WTC11 (cell line): ENCODE data around the gene TUB. TPM values are rescaled to one million over a fixed set of nuclear protein-coding genes. Genes with fewer than 3 reads are reported as not detected.

Experiments used
- ATAC-seq: fragments of 200-7000 bp; cut with Tn5 transposase; 2 replicates; pipeline ENCODE4 v1.10.0; 2021; ENCODE audit warnings: mild to moderate bottlenecking, moderate library complexity
- CTCF ChIA-PET: fragments of 300-600 bp; sonication (Branson Sonifier 250); formaldehyde crosslinking; loops from one replicate; lab custom pipeline; 2021; ENCODE audit warnings: antibody characterized with exemption; lab: Charles Lee
- POLR2A ChIA-PET: fragments of 350-600 bp; sonication (Branson Sonifier 250); formaldehyde crosslinking; loops from one replicate; lab custom pipeline; 2021; ENCODE audit warnings: antibody characterized with exemption; lab: Charles Lee
- DNase-seq: peaks from one replicate; pipeline ENCODE4 v3.0.0; 2021; ENCODE audit warnings: low spot score
- H3K27ac Mint-ChIP-seq: 2 replicates; pipeline ENCODE4 v1.8.0; 2021; ENCODE audit warnings: mixed read lengths
- H3K27me3 Mint-ChIP-seq: 2 replicates; pipeline ENCODE4 v1.8.0; 2021; ENCODE audit warnings: low read depth, mild to moderate bottlenecking, moderate library complexity, mixed read lengths
- H3K36me3 Mint-ChIP-seq: 2 replicates; pipeline ENCODE4 v1.8.0; 2021; ENCODE audit warnings: mixed read lengths
- H3K4me1 Mint-ChIP-seq: 2 replicates; pipeline ENCODE4 v1.8.0; 2022; ENCODE audit warnings: mixed read lengths
- H3K4me3 Mint-ChIP-seq: 2 replicates; pipeline ENCODE4 v1.8.0; 2021; ENCODE audit warnings: mild to moderate bottlenecking, moderate library complexity, mixed read lengths
- H3K9me3 Mint-ChIP-seq: 2 replicates; pipeline ENCODE4 v1.8.0; 2021; ENCODE audit warnings: mixed read lengths
- ATF1 ChIP-seq: sonication (generic); formaldehyde crosslinking; IDR thresholded peaks from 2 replicates; pipeline ENCODE4 v1.8.1; 2023; ENCODE audit warnings: mild to moderate bottlenecking, moderate library complexity, missing genetic modification reagents
- ATF6 ChIP-seq: sonication (generic); formaldehyde crosslinking; IDR thresholded peaks from 2 replicates; pipeline ENCODE4 v1.8.1; 2023; ENCODE audit warnings: mild to moderate bottlenecking, missing genetic modification reagents
- CREM ChIP-seq: sonication (generic); formaldehyde crosslinking; IDR thresholded peaks from 2 replicates; pipeline ENCODE4 v1.8.1; 2022; ENCODE audit warnings: mild to moderate bottlenecking, missing genetic modification reagents, moderate library complexity
- ESRRA ChIP-seq: sonication (generic); formaldehyde crosslinking; IDR thresholded peaks from 2 replicates; pipeline ENCODE4 v1.8.1; 2022; ENCODE audit warnings: mild to moderate bottlenecking, missing genetic modification reagents, borderline replicate concordance
- ETV6 ChIP-seq: sonication (generic); formaldehyde crosslinking; IDR thresholded peaks from 2 replicates; pipeline ENCODE4 v1.8.1; 2022; ENCODE audit warnings: mild to moderate bottlenecking, missing genetic modification reagents
- FOXJ3 ChIP-seq: sonication (generic); formaldehyde crosslinking; IDR thresholded peaks from 2 replicates; pipeline ENCODE4 v1.9.0; 2021; ENCODE audit warnings: missing genetic modification reagents, mild to moderate bottlenecking, borderline replicate concordance
- GABPB1 ChIP-seq: sonication (generic); formaldehyde crosslinking; IDR thresholded peaks from 2 replicates; pipeline ENCODE4 v1.8.1; 2023; ENCODE audit warnings: mild to moderate bottlenecking, missing genetic modification reagents
- MAX ChIP-seq: sonication (generic); formaldehyde crosslinking; IDR thresholded peaks from 2 replicates; pipeline ENCODE4 v1.8.0; 2022; ENCODE audit warnings: mild to moderate bottlenecking, missing genetic modification reagents
- MLX ChIP-seq: sonication (generic); formaldehyde crosslinking; IDR thresholded peaks from 2 replicates; pipeline ENCODE4 v1.8.1; 2023; ENCODE audit warnings: mild to moderate bottlenecking, missing genetic modification reagents, moderate library complexity
- NFYB ChIP-seq: sonication (generic); formaldehyde crosslinking; conservative IDR thresholded peaks from 2 replicates; pipeline ENCODE4 v1.8.0; 2022; ENCODE audit warnings: low read depth, missing genetic modification reagents
- PREB ChIP-seq: sonication (generic); formaldehyde crosslinking; IDR thresholded peaks from 2 replicates; pipeline ENCODE4 v1.8.1; 2022; ENCODE audit warnings: mild to moderate bottlenecking, missing genetic modification reagents, moderate library complexity, borderline replicate concordance
- PRRX2 ChIP-seq: fragments of 250-450 bp; sonication (Bioruptor Pico); IDR thresholded peaks from 2 replicates; pipeline ENCODE4 v1.8.0; 2021; ENCODE audit warnings: mild to moderate bottlenecking
- SOX15 ChIP-seq: fragments of 250-450 bp; sonication (Bioruptor Pico); IDR thresholded peaks from 2 replicates; pipeline ENCODE4 v1.9.0; 2021; ENCODE audit warnings: mild to moderate bottlenecking
- TP53 ChIP-seq: sonication (generic); formaldehyde crosslinking; IDR thresholded peaks from 2 replicates; pipeline ENCODE4 v1.8.1; 2023; ENCODE audit warnings: mild to moderate bottlenecking, missing genetic modification reagents
- USF2 ChIP-seq: sonication (generic); formaldehyde crosslinking; IDR thresholded peaks from 2 replicates; pipeline ENCODE4 v1.8.1; 2023; ENCODE audit warnings: mild to moderate bottlenecking, missing genetic modification reagents, moderate library complexity
- ZMAT4 ChIP-seq: fragments of 250-450 bp; sonication (Bioruptor Pico); IDR thresholded peaks from 2 replicates; pipeline ENCODE4 v1.9.0; 2021; ENCODE audit warnings: mild to moderate bottlenecking
- ZNF423 ChIP-seq: fragments of 250-450 bp; sonication (Bioruptor Pico); IDR thresholded peaks from 2 replicates; pipeline ENCODE4 v2.1.2; 2022; ENCODE audit warnings: mild to moderate bottlenecking, moderate library complexity
- ZNF512 ChIP-seq: sonication (generic); formaldehyde crosslinking; IDR thresholded peaks from 2 replicates; pipeline ENCODE4 v1.8.1; 2022; ENCODE audit warnings: missing genetic modification reagents, borderline replicate concordance
- total RNA-seq: library from RNA; stranded (reverse); gene quantifications from 3 replicates; pipeline ENCODE4 v1.2.3, GENCODE V29; 2021

The TUB gene
- total RNA-seq, 1 experiment from 2014 or later: 32.1 TPM

GRCh38 chr11:8071616-8072581 lies 9.1 kb upstream of the TUB start:
- H3K36me3 Mint-ChIP-seq: no peaks in the 10 kb centered on the region
- H3K4me3 Mint-ChIP-seq: no peak overlapping the region
- H3K27ac Mint-ChIP-seq: no peak overlapping the region
- ATAC-seq: peak; percentile 69
- peak; percentile 39; the same call in 1 of the 2 replicates for TF ChIP-seq ETV6
- TF ChIP-seq ZNF423 (CRISPR knock-in tag): peak; percentile 92
- TF ChIP-seq FOXJ3 (CRISPR knock-in tag): no peak
- TF ChIP-seq, all 79 proteins: peak for 2
- ChIA-PET CTCF (interaction anchor here (0.7 to 3.6 kb wide), 10 partner anchors 9 to 64 kb away, joined by 3 to 23 read pairs (median 16); partner anchors contain the start of gene TUB), POLR2A (interaction anchor here (0.5 kb wide), 1 partner anchor 986 kb away, joined by 7 read pairs; no protein-coding TSS in a partner anchor)
- DNase-seq: no peak
- Mint-ChIP-seq H3K9me3 (no peaks in the 10 kb centered on the region), H3K27me3 (peaks cover 12% of the 10 kb centered on the region), H3K4me1 (peaks cover 45% of the 10 kb centered on the region)

GRCh38 chr11:8075119-8075726 lies 5.8 kb upstream of the TUB start:
- peaks cover 39% of the 10 kb centered on the region for H3K27me3 Mint-ChIP-seq
- H3K4me3 Mint-ChIP-seq: no peak overlapping the region
- no peaks in the 10 kb centered on the region for H3K9me3 Mint-ChIP-seq
- H3K27ac Mint-ChIP-seq: no peak overlapping the region
- H3K4me1 Mint-ChIP-seq: peaks cover 30% of the 10 kb centered on the region
- ChIA-PET POLR2A (no interaction called here), CTCF (interaction anchor here (0.6 to 3.6 kb wide), 3 partner anchors 12 to 68 kb away, joined by 3 to 23 read pairs (median 4); no protein-coding TSS in a partner anchor)
- ATAC-seq: no peak
- DNase-seq: no peak
- TF ChIP-seq ATF6: no peak
- no peak for TF ChIP-seq CREM (CRISPR knock-in tag)
- no peak for TF ChIP-seq MAX (CRISPR knock-in tag)
- TF ChIP-seq PREB (CRISPR knock-in tag): no peak
- no peak for TF ChIP-seq TP53 (CRISPR knock-in tag)
- no peak for TF ChIP-seq NFYB (CRISPR knock-in tag)
- TF ChIP-seq ESRRA (CRISPR knock-in tag): no peak
- TF ChIP-seq, all 79 proteins: peak for 0
- no peaks in the 10 kb centered on the region for H3K36me3 Mint-ChIP-seq

- ChIA-PET POLR2A (no interaction called here), CTCF (interaction anchor here (0.8 to 6.6 kb wide), 5 partner anchors 12 to 73 kb away, joined by 6 to 63 read pairs (median 10); no protein-coding TSS in a partner anchor)
- H3K4me1 Mint-ChIP-seq: peaks cover 31% of the 10 kb centered on the region
- H3K4me3 Mint-ChIP-seq: no peak overlapping the region
- peaks cover 45% of the 10 kb centered on the region for H3K27me3 Mint-ChIP-seq
- no peaks in the 10 kb centered on the region for H3K36me3 Mint-ChIP-seq
- H3K9me3 Mint-ChIP-seq: no peaks in the 10 kb centered on the region
- no peak overlapping the region; the same call in 1 of the 2 replicates for H3K27ac Mint-ChIP-seq
- DNase-seq: no peak
- no peak for ATAC-seq
- TF ChIP-seq USF2 (CRISPR knock-in tag): no peak
- TF ChIP-seq GABPB1 (CRISPR knock-in tag): no peak
- no peak for TF ChIP-seq ZNF512 (CRISPR knock-in tag)
- TF ChIP-seq SOX15 (CRISPR knock-in tag): no peak
- no peak for TF ChIP-seq ATF1 (CRISPR knock-in tag)
- TF ChIP-seq PREB (CRISPR knock-in tag): no peak
- TF ChIP-seq PRRX2 (CRISPR knock-in tag): no peak
- no peak for TF ChIP-seq FOXJ3 (CRISPR knock-in tag)
- TF ChIP-seq ETV6: no peak
- TF ChIP-seq ESRRA (CRISPR knock-in tag): no peak
- no peak for TF ChIP-seq MLX (CRISPR knock-in tag)
- TF ChIP-seq ZMAT4: no peak
Measured at GRCh38 chr11:8079111-8079675, 1.8 kb upstream of the TUB start.
